Activated naive CD8-positive, alpha-beta T cell (primary cell): ENCODE measurements around the gene KAT6B.

Experiments used
- H3K27ac Mint-ChIP-seq: one replicate; pipeline ENCODE4 v1.8.0; 2021; ENCODE audit warnings: mixed read lengths
- H3K27me3 Mint-ChIP-seq: one replicate; pipeline ENCODE4 v1.8.0; 2021; ENCODE audit warnings: mixed read lengths
- H3K36me3 Mint-ChIP-seq: one replicate; pipeline ENCODE4 v1.8.0; 2021; ENCODE audit warnings: mixed read lengths
- H3K4me1 Mint-ChIP-seq: one replicate; pipeline ENCODE4 v1.8.0; 2021; ENCODE audit warnings: low read depth, mixed read lengths
- H3K4me3 Mint-ChIP-seq: one replicate; pipeline ENCODE4 v1.8.0; 2021; ENCODE audit warnings: mild to moderate bottlenecking, mixed read lengths
- H3K9me3 Mint-ChIP-seq: one replicate; pipeline ENCODE4 v1.8.0; 2021; ENCODE audit warnings: low read depth, mixed read lengths

Gene KAT6B

DNA sequence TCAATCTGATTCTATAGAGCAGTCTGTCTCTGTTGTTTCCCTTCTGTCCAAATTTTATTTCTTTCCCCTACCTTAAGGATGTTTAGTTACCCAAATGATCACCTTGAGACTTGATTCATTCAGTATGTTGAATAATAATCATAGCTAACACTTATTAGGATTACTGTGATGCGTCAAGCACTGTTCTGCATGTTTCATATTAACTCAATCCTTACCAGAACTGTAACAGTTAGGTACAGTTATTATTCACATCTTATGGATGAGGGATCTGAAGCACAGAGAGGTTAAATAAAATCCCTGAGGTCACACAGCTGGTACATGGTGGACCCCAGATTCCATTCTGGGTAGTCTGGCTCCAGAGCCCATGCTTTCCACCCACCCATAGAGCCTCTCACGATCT, 187.1 kb downstream of the KAT6B start:
- Mint-ChIP-seq H3K36me3 (peaks cover 12% of the 10 kb centered on the region), H3K4me1 (peaks cover 36% of the 10 kb centered on the region), H3K9me3 (no peaks in the 10 kb centered on the region), H3K27ac (peak overlapping the region; percentile 91), H3K27me3 (no peaks in the 10 kb centered on the region), H3K4me3 (peak overlapping the region; percentile 73)

DNA sequence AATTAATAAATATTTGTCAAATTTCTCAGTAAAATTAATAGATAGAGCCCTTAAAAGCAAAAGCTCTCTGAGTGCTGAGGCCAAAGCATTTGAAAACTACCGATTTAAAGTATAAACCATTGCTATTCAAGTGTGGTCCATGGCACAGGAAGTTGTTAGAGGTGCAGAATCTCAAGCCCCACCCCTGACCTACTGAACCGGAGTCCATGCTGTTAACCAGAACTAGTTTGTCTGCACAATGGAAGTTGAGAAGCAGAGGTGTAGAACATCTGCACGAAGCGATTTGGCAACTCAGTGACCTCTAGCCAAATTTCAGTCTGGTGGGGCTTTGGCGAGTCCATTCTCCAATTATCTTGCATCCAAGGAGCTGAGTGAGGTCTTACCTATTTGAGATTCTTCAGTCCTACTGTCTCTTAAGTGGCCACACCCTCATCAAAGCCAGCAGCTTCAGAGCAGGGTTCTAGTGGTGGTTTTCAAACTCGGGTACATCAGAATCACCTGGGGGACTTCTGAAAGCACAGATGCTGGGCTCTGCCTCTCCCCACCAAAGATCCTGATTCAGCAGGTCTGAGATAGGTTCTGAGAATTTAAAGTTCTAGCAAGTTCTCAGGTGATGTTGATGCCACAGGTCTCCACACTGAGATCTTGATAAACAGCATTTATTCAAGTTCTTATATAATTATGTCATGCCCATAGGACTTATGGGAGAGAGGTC, 188.3 kb downstream of the KAT6B start:
- H3K4me3 Mint-ChIP-seq = peak overlapping the region; percentile 23
- peaks cover 12% of the 10 kb centered on the region for H3K36me3 Mint-ChIP-seq
- H3K27me3 Mint-ChIP-seq = no peaks in the 10 kb centered on the region
- H3K9me3 Mint-ChIP-seq = no peaks in the 10 kb centered on the region
- peak overlapping the region; percentile 70 for H3K27ac Mint-ChIP-seq
- peaks cover 35% of the 10 kb centered on the region for H3K4me1 Mint-ChIP-seq

DNA sequence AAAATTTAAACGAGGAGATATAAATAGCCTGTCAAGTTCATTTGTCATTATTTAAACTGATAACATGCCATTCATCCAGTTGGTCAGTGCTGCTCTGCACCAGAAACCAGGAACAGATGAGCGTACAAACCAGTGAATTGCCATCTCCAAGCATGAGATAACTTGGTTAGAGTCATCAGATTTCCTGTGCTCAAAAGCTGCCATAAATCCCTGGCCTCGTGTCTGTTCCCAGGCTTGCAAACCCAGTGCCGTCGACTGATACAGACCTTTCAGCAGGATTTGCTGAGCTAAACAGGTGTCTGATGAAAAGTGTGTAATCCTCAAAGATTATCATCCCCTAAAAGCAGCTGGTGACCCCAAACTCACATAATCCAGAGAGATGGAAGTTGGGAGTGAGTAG, 189.0 kb downstream of the KAT6B start:
- no peaks in the 10 kb centered on the region for H3K9me3 Mint-ChIP-seq

DNA sequence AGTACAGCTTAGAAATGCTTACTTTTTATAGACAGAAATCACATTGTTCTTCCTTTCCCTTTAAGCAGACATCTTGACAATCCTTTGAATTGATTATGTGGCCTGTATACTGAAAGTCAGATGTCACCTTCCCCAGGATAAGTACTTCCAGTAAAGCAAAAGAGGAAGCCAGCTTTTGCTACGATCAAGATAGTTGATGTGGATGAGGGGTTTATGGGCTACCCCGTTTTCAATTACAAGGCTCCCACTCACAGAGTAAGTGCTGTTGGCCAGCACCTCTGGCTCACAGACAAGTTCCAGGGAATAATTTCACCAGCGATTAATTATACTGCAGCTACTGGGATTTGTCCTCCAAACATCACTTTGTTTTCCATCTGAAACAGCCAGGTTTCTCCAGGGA, 189.9 kb downstream of the KAT6B start:
- Mint-ChIP-seq H3K27me3 (no peaks in the 10 kb centered on the region), H3K4me3 (no peak overlapping the region), H3K36me3 (peaks cover 18% of the 10 kb centered on the region), H3K27ac (no peak overlapping the region), H3K9me3 (no peaks in the 10 kb centered on the region), H3K4me1 (peaks cover 35% of the 10 kb centered on the region)

More for the DNA sequence above, 189.0 kb downstream of the KAT6B start:
- peak overlapping the region; percentile 70 for H3K27ac Mint-ChIP-seq
- peaks cover 35% of the 10 kb centered on the region for H3K4me1 Mint-ChIP-seq
- no peak overlapping the region for H3K4me3 Mint-ChIP-seq
- peaks cover 13% of the 10 kb centered on the region for H3K36me3 Mint-ChIP-seq
- H3K27me3 Mint-ChIP-seq = no peaks in the 10 kb centered on the region

DNA sequence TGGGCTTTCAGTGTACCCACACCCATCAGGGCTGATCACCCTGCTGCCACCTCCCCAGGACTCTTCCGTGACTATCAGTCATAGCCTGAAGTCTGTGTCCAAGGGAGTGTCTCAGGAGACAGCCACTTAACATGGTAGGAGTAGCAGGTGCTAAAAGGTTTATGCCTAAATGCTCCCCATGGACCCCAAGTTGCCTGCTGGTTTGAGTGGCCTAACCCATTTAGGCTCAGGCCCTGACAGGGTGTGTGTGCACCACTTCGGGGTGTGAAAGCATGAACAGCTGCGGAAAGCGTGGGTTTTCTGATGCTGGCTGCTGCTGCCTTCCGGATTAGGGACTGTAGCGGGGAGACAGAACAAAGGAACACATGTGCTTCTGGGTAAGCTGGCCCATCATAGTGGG, 191.9 kb downstream of the KAT6B start:
- Mint-ChIP-seq H3K27me3 (no peaks in the 10 kb centered on the region), H3K27ac (no peak overlapping the region), H3K9me3 (no peaks in the 10 kb centered on the region), H3K4me3 (no peak overlapping the region), H3K36me3 (peaks cover 16% of the 10 kb centered on the region), H3K4me1 (peaks cover 31% of the 10 kb centered on the region)

DNA sequence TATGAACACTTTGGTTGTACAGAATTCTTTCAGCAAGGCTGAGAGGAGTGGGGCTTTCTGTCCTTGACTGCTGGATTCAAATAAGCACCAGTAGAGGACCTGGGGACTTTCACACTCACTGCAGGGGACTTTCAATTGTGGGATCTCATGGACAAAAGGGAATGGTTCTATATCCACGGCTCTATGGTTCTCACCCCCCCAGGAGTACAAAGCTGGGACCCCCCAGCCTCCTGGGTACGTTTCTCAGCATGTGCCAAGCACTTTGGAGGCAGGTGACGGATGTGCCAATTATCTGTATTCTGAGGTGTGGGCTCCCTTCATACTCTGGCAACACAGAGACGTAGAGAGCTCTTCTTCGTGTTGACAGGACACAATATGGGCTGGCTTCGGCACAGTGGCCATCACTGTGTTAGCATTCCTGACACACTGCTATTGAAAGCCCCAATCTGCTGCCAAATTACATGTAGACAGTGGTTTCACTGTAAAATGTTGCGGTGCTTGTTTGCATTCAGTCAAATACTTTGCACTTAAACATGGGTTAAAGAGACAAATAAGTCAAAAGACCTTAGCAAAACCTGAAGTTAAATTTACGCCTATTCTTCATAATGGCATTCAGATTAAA, 192.4 kb downstream of the KAT6B start:
- peaks cover 25% of the 10 kb centered on the region for H3K4me1 Mint-ChIP-seq
- H3K36me3 Mint-ChIP-seq = peaks cover 15% of the 10 kb centered on the region
- no peaks in the 10 kb centered on the region for H3K9me3 Mint-ChIP-seq
- no peaks in the 10 kb centered on the region for H3K27me3 Mint-ChIP-seq
- no peak overlapping the region for H3K27ac Mint-ChIP-seq
- H3K4me3 Mint-ChIP-seq = no peak overlapping the region

DNA sequence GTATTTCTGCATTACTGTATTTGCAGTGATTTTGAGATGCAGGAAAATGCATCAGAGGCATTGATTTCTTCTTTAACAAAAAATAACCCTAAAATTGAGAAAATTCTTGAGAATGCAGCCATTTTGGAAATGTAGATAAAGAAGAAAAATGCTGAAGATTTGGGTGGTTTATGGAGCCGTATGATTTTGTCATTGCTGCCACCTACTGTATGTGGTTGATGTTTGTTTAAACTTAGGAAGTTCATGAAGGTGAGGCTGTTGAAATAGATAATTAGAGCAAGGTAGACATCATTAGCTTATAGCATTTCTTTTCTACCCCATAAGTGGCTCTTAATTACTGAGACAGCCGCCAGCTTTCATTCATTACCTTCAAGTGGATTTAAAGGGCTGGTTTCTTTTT, 193.0 kb downstream of the KAT6B start:
- no peaks in the 10 kb centered on the region for H3K9me3 Mint-ChIP-seq
- no peak overlapping the region for H3K27ac Mint-ChIP-seq
- H3K36me3 Mint-ChIP-seq = peaks cover 14% of the 10 kb centered on the region
- no peak overlapping the region for H3K4me3 Mint-ChIP-seq
- H3K27me3 Mint-ChIP-seq = no peaks in the 10 kb centered on the region
- H3K4me1 Mint-ChIP-seq = peaks cover 22% of the 10 kb centered on the region

DNA sequence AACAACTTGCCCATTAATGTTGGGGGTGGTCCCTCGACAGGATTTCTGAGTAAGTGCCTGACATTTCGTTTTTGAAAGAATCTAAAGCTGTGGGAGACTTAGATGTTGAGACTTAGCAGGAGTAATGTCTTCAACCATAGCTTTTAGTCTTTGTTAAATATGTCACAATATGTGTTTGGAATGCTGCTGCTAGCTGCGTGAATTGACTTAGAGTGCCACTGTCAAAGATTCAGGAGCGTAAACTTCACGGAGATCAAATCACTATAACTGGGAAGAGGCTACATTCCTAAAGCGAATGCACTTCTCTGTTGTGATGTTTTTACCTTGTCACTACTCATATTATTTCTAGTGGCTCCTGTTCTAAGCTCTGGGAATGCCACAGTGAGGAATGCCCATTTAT, 193.8 kb downstream of the KAT6B start:
- no peak overlapping the region for H3K27ac Mint-ChIP-seq
- H3K36me3 Mint-ChIP-seq = peaks cover 15% of the 10 kb centered on the region
- H3K4me3 Mint-ChIP-seq = no peak overlapping the region
- no peaks in the 10 kb centered on the region for H3K27me3 Mint-ChIP-seq
- no peaks in the 10 kb centered on the region for H3K9me3 Mint-ChIP-seq
- H3K4me1 Mint-ChIP-seq = peaks cover 16% of the 10 kb centered on the region

DNA sequence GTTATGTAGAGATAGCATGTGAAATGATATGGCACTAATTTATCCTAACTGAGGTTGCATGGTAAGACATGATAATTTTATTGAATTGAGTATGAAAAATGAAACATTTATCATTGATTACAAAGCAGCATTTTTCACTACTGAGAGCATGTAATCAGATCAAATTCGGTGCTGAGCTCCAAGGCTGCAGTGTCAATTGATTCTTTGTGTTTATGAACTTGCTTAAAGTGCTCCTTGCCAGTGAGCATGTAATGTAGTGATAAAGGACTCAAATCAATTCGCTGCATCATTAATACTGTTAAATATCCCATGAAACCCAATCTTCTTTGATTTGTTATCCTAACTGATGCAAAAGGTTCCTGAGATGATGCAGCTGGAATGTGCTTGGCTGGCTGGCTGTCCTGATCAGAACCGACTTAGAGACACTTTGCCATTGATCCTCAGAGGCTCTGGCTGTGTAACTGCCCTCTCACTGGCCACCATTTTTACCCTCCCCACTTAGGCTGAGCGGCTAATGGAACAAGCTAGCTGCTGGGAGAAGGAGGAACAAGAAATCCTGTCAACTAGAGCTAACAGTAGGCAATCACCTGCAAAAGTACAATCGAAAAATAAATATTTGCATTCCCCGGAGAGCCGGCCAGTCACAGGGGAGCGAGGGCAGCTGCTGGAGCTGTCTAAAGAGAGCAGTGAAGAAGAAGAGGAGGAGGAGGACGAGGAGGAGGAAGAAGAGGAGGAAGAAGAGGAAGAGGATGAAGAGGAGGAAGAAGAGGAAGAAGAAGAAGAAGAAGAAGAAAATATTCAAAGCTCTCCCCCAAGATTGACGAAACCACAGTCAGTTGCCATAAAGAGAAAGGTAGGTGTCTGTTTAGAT, 195.2 kb downstream of the KAT6B start:
- Mint-ChIP-seq H3K9me3 (no peaks in the 10 kb centered on the region), H3K36me3 (peaks cover 14% of the 10 kb centered on the region), H3K4me1 (peaks cover 8% of the 10 kb centered on the region), H3K4me3 (no peak overlapping the region), H3K27ac (no peak overlapping the region), H3K27me3 (no peaks in the 10 kb centered on the region)

DNA sequence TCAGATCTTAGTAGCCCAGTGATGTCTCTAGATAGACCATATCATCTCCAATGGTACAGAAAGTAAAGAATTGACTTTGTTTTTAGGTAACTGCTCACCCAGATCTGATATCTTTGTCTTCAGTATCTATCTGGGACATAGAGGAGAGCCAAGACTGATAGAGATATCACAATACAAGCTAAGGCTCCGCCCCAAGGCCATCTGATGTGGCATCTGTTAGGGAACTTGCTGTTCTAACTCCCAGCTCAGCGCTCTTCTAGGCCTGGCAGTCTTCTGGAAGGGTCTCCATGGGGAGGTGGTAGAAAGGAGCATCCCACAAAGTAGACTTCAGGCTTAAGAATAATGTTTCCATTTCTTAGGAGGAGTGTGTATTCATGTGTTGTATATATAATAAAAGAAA, 196.7 kb downstream of the KAT6B start:
- peaks cover 14% of the 10 kb centered on the region for H3K36me3 Mint-ChIP-seq
- no peak overlapping the region for H3K4me3 Mint-ChIP-seq
- H3K27me3 Mint-ChIP-seq = no peaks in the 10 kb centered on the region
- H3K9me3 Mint-ChIP-seq = no peaks in the 10 kb centered on the region
- peak overlapping the region; percentile 54 for H3K27ac Mint-ChIP-seq
- peaks cover 8% of the 10 kb centered on the region for H3K4me1 Mint-ChIP-seq

DNA sequence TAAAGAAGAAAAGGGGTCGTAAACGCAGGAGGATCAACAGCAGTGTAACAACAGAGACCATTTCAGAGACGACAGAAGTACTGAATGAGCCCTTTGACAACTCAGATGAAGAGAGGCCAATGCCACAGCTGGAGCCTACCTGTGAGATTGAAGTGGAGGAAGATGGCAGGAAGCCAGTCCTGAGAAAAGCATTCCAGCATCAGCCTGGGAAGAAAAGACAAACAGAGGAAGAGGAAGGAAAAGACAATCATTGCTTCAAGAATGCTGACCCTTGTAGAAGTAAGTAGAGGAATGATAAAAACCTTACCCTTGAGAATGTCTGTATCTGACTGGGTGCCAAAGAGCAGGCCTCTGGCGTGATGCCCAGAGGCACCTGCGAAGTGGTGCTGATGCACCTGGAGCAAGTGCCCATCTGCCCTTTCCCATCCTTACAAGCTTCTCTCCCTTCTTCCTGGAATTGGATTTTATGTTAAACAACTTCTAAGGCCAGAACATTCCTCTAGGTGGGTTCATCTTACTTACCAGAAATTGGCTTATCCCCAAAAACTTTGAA, 198.6 kb downstream of the KAT6B start:
- no peaks in the 10 kb centered on the region for H3K9me3 Mint-ChIP-seq
- H3K4me3 Mint-ChIP-seq = no peak overlapping the region
- H3K27me3 Mint-ChIP-seq = no peaks in the 10 kb centered on the region
- no peak overlapping the region for H3K27ac Mint-ChIP-seq
- peaks cover 5% of the 10 kb centered on the region for H3K4me1 Mint-ChIP-seq
- peaks cover 27% of the 10 kb centered on the region for H3K36me3 Mint-ChIP-seq

DNA sequence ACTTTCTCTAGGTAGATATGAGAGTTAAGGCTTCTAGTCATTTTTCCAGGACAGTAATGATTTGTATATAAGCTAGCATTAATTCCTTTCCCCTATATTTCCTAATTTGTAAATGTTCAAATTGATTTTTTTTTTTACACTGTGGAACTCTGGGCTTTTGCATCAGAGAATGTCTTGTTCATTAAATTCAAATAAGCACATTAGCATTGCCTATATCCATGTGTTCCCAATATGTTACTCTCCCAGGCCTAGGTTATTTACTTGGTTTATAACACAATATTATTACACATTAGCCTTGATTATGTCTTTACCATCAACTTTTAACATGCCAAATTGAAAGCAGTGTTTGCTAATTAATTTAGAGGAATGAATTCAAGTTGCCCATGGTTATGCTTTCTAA, 201.6 kb downstream of the KAT6B start:
- H3K27ac Mint-ChIP-seq = peak overlapping the region; percentile 10
- no peaks in the 10 kb centered on the region for H3K4me1 Mint-ChIP-seq
- H3K36me3 Mint-ChIP-seq = peaks cover 21% of the 10 kb centered on the region
- no peak overlapping the region for H3K4me3 Mint-ChIP-seq
- H3K27me3 Mint-ChIP-seq = no peaks in the 10 kb centered on the region
- H3K9me3 Mint-ChIP-seq = no peaks in the 10 kb centered on the region

DNA sequence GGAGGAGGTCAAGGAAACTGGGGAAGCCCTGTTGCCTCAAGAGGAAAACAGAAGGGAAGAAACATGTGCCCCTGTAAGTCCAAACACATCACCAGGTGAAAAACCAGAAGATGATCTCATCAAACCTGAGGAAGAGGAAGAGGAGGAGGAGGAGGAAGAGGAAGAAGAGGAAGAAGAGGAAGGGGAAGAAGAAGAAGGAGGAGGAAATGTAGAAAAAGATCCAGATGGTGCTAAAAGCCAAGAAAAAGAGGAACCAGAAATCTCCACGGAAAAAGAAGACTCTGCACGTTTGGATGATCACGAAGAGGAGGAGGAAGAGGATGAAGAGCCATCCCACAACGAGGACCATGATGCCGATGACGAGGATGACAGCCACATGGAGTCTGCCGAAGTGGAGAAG, 202.3 kb downstream of the KAT6B start:
- H3K27ac Mint-ChIP-seq = no peak overlapping the region
- H3K9me3 Mint-ChIP-seq = no peaks in the 10 kb centered on the region
- H3K4me1 Mint-ChIP-seq = peaks cover 5% of the 10 kb centered on the region
- H3K36me3 Mint-ChIP-seq = peaks cover 21% of the 10 kb centered on the region
- no peaks in the 10 kb centered on the region for H3K27me3 Mint-ChIP-seq
- H3K4me3 Mint-ChIP-seq = no peak overlapping the region

DNA sequence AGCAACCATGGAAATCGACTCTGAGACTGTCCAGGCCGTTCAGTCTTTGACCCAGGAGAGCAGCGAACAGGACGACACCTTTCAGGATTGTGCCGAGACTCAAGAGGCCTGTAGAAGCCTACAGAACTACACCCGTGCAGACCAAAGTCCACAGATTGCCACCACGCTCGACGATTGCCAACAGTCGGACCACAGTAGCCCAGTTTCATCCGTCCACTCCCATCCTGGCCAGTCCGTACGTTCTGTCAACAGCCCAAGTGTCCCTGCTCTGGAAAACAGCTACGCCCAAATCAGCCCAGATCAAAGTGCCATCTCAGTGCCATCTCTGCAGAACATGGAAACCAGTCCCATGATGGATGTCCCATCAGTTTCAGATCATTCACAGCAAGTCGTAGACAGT, 203.0 kb downstream of the KAT6B start:
- Mint-ChIP-seq H3K4me1 (peaks cover 12% of the 10 kb centered on the region), H3K9me3 (no peaks in the 10 kb centered on the region), H3K36me3 (peaks cover 21% of the 10 kb centered on the region), H3K27me3 (no peaks in the 10 kb centered on the region), H3K4me3 (no peak overlapping the region), H3K27ac (no peak overlapping the region)

DNA sequence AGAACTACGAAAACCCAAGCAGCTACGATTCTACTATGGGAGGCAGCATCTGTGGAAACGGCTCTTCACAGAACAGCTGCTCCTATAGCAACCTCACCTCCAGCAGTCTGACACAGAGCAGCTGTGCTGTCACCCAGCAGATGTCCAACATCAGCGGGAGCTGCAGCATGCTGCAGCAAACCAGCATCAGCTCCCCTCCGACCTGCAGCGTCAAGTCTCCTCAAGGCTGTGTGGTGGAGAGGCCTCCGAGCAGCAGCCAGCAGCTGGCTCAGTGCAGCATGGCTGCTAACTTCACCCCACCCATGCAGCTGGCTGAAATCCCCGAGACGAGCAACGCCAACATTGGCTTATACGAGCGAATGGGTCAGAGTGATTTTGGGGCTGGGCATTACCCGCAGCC, 203.5 kb downstream of the KAT6B start:
- no peak overlapping the region for H3K27ac Mint-ChIP-seq
- no peaks in the 10 kb centered on the region for H3K9me3 Mint-ChIP-seq
- peaks cover 16% of the 10 kb centered on the region for H3K4me1 Mint-ChIP-seq
- H3K36me3 Mint-ChIP-seq = peaks cover 21% of the 10 kb centered on the region
- no peaks in the 10 kb centered on the region for H3K27me3 Mint-ChIP-seq
- no peak overlapping the region for H3K4me3 Mint-ChIP-seq
